HL-60/S4 treated with phorbol 12-myristate 13-acetate at 8.2 ng/mL for 4 days and 3 days (cell line): ENCODE measurements around the gene CORIN.
"Not testable (repeated sequence)": the region's sequence is repeated elsewhere in the genome, so short reads cannot be mapped to it uniquely, and the experiment has no call there.

Experiments used
- in situ Hi-C: fragments of 300-500 bp; cut with MboI; formaldehyde crosslinking; loops from 2 replicates; pipeline ENCODE4 v1.15.0; 2022; ENCODE audit warnings: low sequenced_read_pairs

The CORIN gene

GRCh38 chr4:47776353-47776752 is 61.5 kb downstream of the CORIN start:
- in situ Hi-C loops: no loop called here

DNA sequence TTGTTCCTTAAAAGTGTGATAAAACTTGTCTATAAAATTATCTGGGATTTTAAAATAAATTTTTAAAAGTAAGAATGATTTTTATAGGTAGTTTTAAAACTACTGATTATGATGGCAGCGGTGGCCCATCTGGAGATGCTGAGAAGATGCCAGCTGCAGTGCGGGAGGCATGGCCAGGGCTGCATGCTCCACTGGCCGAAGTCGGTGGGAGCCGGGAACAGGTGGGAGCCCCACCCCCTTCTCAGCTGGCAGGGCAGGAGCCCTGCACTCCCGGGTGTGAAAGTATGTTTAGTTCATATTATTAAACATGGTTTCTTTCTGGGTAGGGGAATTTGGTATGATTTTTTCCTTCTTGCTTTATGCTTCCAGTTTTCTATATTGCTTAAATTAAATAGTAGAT is 63.8 kb downstream of the CORIN start:
- in situ Hi-C loops: no loop called here

- in situ Hi-C loops: no loop called here
These were observed 66.8 kb downstream of the CORIN start for GRCh38 chr4:47771020-47771419.

GRCh38 chr4:47767956-47768355 is 69.9 kb downstream of the CORIN start:
- in situ Hi-C loops: not testable (repeated sequence)

GRCh38 chr4:47763279-47763678 is 74.6 kb downstream of the CORIN start:
- in situ Hi-C loops: no loop called here

DNA sequence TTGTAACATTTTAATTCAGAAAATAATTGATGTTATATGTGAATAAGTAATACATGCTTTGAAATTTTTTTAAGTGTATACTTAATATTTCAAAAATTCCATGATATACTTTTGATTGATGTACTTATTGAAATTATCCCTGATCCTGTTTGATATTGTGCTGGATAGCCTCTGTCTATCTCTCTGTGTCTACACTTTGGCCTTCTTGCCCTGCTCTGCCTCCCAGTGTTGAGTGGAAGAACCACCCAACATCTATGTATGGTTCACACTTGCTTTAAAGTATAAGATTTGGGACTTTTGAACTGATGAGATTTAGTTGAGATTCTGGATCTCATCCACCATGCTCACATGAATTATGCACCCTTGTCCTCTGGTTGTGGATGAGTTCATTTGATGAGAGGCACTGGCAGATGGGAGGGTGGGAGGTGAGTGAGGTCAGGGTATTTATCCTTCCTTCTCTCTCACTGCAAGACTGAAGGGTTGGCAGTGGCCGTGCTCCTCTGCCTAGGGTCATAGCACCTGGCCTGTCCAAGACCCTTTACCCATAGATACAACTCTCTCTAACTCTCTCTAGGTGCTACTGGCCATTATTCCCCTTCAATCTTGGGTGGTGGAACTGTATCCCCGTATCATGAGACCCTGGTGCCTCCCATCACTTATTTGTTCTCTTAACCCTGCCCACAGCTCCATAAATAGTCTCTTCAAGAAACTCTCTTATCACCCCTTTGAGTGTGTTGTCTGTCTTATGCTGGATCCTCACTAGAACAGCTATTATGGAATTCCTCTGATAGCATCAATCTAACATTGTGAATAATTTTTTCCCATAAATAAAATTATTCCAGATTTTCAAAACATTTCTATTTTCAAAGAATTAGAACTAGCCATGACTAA is 75.2 kb downstream of the CORIN start:
- in situ Hi-C loops: no loop called here

DNA sequence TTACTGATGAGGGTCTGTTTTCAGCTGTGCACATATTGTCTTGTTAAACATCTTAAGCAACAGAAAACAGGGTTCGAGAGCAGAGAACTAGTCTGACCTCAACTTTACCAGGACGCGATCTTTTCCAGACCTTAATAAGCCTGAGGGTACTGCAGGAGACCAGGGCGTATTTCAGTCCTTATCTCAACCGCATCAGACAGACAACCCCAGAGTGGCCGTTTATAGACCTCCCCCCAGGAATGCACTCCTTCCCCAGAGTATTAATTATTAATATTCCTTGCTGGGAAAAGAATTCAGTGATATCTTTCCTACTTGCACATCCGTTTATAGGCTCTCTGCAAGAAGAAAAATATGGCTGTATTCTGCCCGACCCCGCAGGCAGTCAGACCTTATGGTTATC is 84.6 kb downstream of the CORIN start:
- in situ Hi-C loops: not testable (repeated sequence)

GRCh38 chr4:47752214-47752613 is 85.7 kb downstream of the CORIN start:
- in situ Hi-C loops: no loop called here

- in situ Hi-C loops: no loop called here
These were observed 87.1 kb downstream of the CORIN start for GRCh38 chr4:47750788-47751187.

- in situ Hi-C loops: no loop called here
These were observed 88.0 kb downstream of the CORIN start for GRCh38 chr4:47749858-47750257.

DNA sequence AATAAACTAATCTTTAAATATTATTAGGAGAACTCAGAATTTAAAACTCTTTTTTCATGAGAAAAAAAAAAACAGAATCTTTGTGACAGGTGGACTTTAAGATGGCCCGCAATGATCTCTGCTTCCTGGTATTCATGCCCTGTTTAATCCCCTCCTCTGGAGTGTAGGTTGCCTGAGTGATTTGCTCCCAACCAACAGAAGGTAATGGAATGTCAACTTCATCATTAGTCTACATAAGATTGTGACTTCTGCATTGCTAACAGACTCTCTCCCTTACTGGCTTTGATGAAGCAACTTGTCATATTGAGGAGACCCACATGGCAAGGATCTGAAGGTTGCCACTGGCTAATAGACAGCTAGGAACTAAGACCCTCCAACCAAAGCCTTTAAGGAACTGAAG is 88.8 kb downstream of the CORIN start:
- in situ Hi-C loops: no loop called here

GRCh38 chr4:47747846-47748494 is 89.9 kb downstream of the CORIN start:
- in situ Hi-C loops: no loop called here

- in situ Hi-C loops: no loop called here
These were observed 90.7 kb downstream of the CORIN start for GRCh38 chr4:47747211-47747610.

- in situ Hi-C loops: no loop called here
These were observed 91.7 kb downstream of the CORIN start for GRCh38 chr4:47746122-47746521.

DNA sequence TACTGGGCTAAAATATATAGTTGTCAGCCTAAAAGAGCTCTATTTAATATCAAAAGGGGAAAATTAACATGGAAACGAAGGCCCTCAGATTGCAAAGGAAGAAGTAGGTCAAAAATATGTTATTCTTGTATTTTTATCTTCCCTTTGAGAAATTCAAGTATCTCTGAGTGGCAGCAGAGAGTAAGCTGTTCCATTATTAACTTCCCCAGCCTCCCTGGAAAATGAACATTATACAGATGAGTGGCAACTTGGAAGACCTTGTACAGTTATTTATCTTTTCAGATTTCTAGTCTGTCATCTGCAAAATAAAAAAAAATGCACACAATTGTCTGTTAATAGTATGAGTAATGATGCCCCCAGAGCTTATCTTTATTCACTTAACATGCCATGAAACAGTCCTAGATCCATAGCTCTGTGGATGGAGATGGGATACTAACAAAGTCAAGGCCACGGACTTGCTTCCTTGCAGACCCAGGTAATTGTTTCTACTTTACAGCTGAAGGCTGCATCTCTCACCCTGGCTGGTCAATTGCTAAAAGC is 93.0 kb downstream of the CORIN start:
- in situ Hi-C loops: no loop called here

DNA sequence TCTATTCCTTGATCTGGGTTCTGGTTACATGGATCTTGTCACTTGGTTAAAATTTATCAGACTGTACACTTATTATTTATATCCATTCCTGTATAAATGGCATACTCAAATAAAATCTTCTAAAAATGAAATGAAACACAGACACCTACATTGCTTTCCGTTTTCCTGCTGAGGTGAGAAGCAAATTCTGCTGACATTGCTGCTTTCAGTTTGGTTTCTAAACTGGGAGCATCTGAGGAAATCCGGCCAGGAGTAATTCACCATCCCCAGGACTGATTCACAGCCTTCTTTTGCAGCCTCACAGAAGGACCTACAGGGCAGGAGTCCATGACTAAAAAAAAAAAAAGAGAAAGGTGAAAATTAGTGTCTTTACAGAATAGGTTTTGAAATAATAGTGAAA is 93.6 kb downstream of the CORIN start:
- in situ Hi-C loops: no loop called here

DNA sequence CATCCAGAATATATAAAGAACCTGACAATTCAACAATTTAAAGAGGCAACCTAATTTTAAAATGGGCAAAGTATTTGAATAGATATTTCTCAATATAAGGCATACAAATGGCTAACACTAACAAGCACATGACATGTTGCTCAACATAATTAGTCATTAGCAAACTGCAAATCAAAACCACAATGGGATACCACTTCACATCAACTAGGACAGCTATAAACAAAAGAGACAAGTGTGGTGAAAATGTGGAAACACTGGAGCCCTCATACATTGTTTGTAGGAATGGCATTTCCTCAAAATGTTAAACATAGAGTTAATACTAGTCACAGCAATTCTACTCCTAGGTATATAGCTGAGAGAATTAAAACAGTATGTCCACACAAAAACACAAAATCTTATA is 96.7 kb downstream of the CORIN start:
- in situ Hi-C loops: no loop called here

DNA sequence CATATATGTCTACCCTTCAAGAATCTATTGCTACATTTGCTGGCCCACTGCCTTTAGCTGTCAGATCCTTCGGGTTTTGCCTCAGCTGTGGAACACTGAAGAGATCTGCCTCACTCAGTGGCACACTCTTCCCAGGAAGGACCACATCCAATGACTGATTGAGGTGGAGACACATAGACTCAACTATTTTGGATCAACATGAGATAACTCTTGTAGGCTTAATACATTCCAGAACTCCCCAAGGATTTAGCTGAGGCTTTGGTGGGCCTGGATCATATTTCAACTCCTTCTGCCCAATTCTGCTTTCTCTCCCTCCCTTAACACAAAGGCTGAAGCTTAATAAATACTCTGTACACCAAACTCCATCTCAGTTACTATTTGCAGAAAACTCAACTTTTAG is 100.5 kb downstream of the CORIN start:
- in situ Hi-C loops: no loop called here

GRCh38 chr4:47736555-47736954 is 101.3 kb downstream of the CORIN start:
- in situ Hi-C loops: no loop called here

GRCh38 chr4:47736146-47736545 is 101.7 kb downstream of the CORIN start:
- in situ Hi-C loops: no loop called here

DNA sequence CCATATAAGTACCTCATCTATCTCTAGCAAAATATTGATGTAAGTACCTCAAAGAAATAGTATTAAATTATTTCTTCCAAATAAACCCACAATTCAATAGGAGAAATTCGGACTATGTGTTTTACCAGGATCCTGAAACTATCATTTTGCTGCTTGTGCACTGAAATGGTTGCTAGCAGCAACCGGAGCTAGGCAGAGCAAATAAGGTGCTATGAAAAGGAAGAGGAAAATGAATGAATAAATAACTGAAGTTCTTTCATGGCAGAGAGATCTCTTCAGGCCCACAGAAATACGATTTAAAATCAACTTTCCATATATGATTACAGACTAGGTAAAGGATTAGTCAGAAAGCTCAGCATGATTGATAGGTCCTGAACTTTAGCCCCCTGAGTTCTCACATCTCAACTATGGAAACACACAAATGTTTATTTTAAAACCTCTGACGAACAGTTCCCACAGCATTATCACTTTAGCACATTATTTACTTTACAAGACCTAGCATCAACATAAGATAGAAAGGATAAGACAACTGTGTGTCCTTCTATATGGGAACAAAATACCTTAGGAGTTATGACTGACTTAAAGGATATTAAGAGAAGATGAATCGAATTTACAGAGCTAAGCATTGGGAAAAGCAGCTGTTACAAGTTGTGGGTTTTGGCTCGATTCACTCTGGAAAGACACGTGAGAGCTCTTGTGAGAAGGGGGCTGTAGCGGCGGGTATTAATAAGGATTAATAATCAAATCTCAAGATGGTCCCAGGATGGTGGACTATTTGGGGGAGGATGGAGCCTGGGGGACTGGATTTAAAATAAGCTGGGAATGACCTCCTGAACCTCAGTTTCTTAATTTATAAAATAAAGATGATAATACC is 104.3 kb downstream of the CORIN start:
- in situ Hi-C loops: no loop called here
